ENCODE results near the gene AARS2.

AARS2 gene

DNA sequence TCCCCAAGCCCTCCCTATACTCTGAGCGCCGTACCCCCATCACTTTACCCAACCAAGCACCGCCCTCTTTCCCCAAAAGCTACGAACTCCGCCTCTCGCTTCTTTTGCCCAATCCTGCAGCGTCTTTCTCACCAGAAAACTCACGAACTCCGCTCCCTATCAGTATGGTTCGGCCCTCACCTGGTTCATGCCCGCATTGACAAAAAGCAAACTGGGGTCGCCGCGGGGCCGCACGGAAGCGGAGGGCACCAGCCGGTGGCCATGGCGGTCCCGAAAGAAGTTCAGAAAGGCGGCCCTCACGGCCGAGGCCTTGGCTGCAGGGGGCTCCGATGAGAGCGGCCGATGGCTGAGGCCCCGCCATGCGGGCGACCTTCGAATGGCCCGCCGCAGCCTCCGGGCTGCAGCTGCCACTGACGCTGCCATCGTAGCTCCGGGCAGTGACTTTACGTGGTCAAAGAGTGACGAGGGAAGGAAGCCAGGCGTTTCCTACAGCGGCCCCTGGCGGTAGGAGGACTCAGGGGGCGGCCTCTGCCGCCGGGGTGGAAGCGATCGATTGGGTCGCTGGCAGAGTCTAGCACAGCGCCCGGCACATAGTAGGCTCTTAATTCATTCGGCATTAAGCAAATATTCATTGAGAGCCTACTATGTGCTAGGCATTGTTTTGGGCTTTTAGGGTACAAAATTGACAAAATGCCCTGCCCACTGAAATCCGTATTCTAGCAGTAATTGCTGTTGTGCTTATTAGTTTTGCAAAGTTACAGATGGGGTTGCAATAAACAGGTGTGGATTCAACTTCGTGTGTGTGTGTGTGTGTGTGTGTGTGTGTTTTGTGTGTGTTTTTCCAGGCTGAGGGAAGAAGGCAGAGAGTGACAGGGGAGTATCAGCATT is at the start of gene AARS2:
Gene AARS2, minus strand, starts transcription at position 447 of the 888 bp plus-strand sequence. Its CDS starts 24 bp downstream, at position 423.
- in situ Hi-C loops (cut with MboI; ENCODE audit: low pct_unique_long_range_greater_than_20kb, low sequenced_read_pairs, unreplicated experiment) = no loop called here
- peak; percentile 89 for DNase-seq (ENCODE audit: low spot score)
- TF ChIP-seq CTCF (IDR thresholded peaks at IDR 0.05; ENCODE audit: extremely low read depth, insufficient read depth, missing control alignments) = peak; percentile 98

DNA sequence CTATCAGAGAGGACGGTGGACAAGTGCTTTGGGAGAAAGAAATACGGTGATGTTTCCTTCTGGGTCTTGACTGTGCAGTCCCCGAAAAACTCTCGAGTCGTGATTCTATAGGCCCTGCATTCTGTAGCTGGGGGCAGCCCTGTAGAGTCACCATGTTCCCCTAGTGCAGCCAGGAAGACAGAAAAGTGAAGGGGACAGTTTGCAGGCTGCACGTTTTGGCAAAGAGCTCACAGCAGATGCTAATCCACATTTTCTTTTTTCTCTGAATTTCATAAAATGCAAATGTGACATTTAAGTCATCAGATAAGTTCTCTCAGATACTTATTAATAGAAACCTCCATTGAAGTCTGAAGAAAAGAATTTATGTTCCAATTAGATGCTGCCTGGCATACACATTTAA is 48.8 kb upstream of the AARS2 start:
- no peak for DNase-seq (ENCODE audit: low spot score)
- TF ChIP-seq CTCF (IDR thresholded peaks at IDR 0.05; ENCODE audit: extremely low read depth, insufficient read depth, missing control alignments) = no peak
- in situ Hi-C loops (cut with MboI; ENCODE audit: low pct_unique_long_range_greater_than_20kb, low sequenced_read_pairs, unreplicated experiment) = no loop called here

- in situ Hi-C loops (cut with MboI; ENCODE audit: low pct_unique_long_range_greater_than_20kb, low sequenced_read_pairs, unreplicated experiment) = no loop called here
- no peak for TF ChIP-seq CTCF (IDR thresholded peaks at IDR 0.05; ENCODE audit: extremely low read depth, insufficient read depth, missing control alignments)
- DNase-seq (ENCODE audit: low spot score) = no peak
Measured at GRCh38 chr6:44359973-44360372, 46.8 kb upstream of the AARS2 start.

- DNase-seq (ENCODE audit: low spot score) = no peak
- in situ Hi-C loops (cut with MboI; ENCODE audit: low pct_unique_long_range_greater_than_20kb, low sequenced_read_pairs, unreplicated experiment) = no loop called here
- TF ChIP-seq CTCF (IDR thresholded peaks at IDR 0.05; ENCODE audit: extremely low read depth, insufficient read depth, missing control alignments) = no peak
Measured at GRCh38 chr6:44356487-44356886, 43.3 kb upstream of the AARS2 start.

GRCh38 chr6:44355640-44356039 is 42.5 kb upstream of the AARS2 start:
- no peak for DNase-seq (ENCODE audit: low spot score)
- in situ Hi-C loops (cut with MboI; ENCODE audit: low pct_unique_long_range_greater_than_20kb, low sequenced_read_pairs, unreplicated experiment) = no loop called here
- no peak for TF ChIP-seq CTCF (IDR thresholded peaks at IDR 0.05; ENCODE audit: extremely low read depth, insufficient read depth, missing control alignments)

- no peak for DNase-seq (ENCODE audit: low spot score)
- in situ Hi-C loops (cut with MboI; ENCODE audit: low pct_unique_long_range_greater_than_20kb, low sequenced_read_pairs, unreplicated experiment) = no loop called here
- no peak for TF ChIP-seq CTCF (IDR thresholded peaks at IDR 0.05; ENCODE audit: extremely low read depth, insufficient read depth, missing control alignments)
Measured at GRCh38 chr6:44353336-44353735, 40.2 kb upstream of the AARS2 start.

Data from GM13977 (cell line).